NCI-H187 (cell line): ENCODE measurements around the gene C5orf63.
A peak's percentile ranks its signal among the peaks of the same experiment; 100 is the strongest.
"Not testable (repeated sequence)": the region's sequence is repeated elsewhere in the genome, so short reads cannot be mapped to it uniquely, and the experiment has no call there.

Source experiments
- DNase-seq, 2 experiments: peaks; one replicate each; lab custom pipeline; 2025; lab: John Stamatoyannopoulos, UW

The C5orf63 gene

GRCh38 chr5:127031147-127031862 lies 42.0 kb downstream of the C5orf63 start:
- no peak for DNase-seq

GRCh38 chr5:127030259-127031146 lies 42.8 kb downstream of the C5orf63 start, which contains the start of gene MARCHF3:
MARCHF3 (minus strand) TSS chr5:127030558; CDS start chr5:126918171, 112,387 bp downstream.
- peak; percentile 87 to 89 for DNase-seq

- DNase-seq, result peak; percentile 9 to 31
Measured at GRCh38 chr5:127029581-127030258, 43.6 kb downstream of the C5orf63 start.

GRCh38 chr5:127028822-127029457 lies 44.4 kb downstream of the C5orf63 start:
- DNase-seq, result no peak

- no peak for DNase-seq
Measured at GRCh38 chr5:127027539-127027938, 45.8 kb downstream of the C5orf63 start.

- DNase-seq, result no peak
Measured at GRCh38 chr5:127026166-127026565, 47.1 kb downstream of the C5orf63 start.

GRCh38 chr5:127025467-127025866 lies 47.8 kb downstream of the C5orf63 start:
- DNase-seq, result no peak

- no peak for DNase-seq
Measured at GRCh38 chr5:127024821-127025220, 48.5 kb downstream of the C5orf63 start.

- not testable (repeated sequence) for DNase-seq
Measured at GRCh38 chr5:127023552-127024191, 49.6 kb downstream of the C5orf63 start.

GRCh38 chr5:127022846-127023245 lies 50.5 kb downstream of the C5orf63 start:
- DNase-seq, result no peak

- no peak for DNase-seq
Measured at GRCh38 chr5:127019928-127020327, 53.4 kb downstream of the C5orf63 start.

GRCh38 chr5:127016722-127017121 lies 56.6 kb downstream of the C5orf63 start:
- not testable (repeated sequence) for DNase-seq

- DNase-seq, result no peak
Measured at GRCh38 chr5:127015716-127016115, 57.6 kb downstream of the C5orf63 start.

GRCh38 chr5:127014573-127014972 lies 58.7 kb downstream of the C5orf63 start:
- no peak for DNase-seq

- DNase-seq, result no peak
Measured at GRCh38 chr5:127013407-127013806, 59.9 kb downstream of the C5orf63 start.

GRCh38 chr5:127012916-127013315 lies 60.4 kb downstream of the C5orf63 start:
- no peak for DNase-seq

- no peak for DNase-seq
Measured at GRCh38 chr5:127011961-127012644, 61.2 kb downstream of the C5orf63 start.

- DNase-seq, result no peak
Measured at GRCh38 chr5:127011153-127011552, 62.1 kb downstream of the C5orf63 start.

GRCh38 chr5:127010362-127010761 lies 62.9 kb downstream of the C5orf63 start:
- no peak for DNase-seq

GRCh38 chr5:127009784-127010183 lies 63.5 kb downstream of the C5orf63 start:
- DNase-seq, result no peak
